Measurements from ENCODE around the gene SUSD2.
"Not testable (repeated sequence)": the region's sequence is repeated elsewhere in the genome, so short reads cannot be mapped to it uniquely, and the experiment has no call there.

The SUSD2 gene

DNA sequence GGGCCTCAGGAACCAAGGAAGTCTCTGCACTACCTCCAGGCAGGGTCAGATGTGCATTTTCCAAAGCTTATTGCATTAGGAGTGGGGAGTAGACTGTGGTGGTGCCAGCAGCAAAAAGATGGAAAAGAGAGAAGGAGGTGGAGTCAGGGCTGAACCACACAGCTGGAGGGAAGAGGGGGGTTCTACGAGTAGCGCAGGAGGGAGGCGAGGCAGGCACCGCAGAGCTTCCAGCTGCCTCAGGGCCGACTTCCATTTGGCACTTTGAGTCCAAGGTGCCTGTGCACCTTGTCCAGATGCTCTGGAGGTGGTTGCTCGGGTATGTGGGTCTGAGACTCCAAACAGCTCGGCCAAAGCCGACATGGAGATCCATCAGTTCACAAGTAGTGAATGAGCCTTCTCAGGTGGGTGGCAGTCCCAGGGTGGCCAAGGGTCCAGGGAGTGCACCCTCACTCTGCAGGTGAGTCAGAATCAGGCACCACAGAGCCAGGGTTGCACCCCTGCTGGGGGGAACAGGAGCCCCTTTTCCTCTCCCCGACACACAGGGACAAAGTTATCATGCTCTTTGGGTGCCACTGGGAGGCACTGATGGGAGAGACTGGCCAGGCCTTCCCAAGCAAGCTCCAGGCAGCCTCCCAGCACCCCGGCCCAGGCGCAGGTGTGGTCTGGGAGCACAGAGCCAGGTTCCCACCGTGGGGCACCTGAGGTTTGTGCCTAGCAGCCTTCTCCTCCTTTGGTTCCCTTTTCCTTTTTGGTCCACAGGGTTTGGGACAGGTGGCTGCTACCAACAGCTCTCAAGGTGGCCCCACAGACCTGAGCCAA lies 33.4 kb downstream of the SUSD2 start:
- DNase-seq (ENCODE audit: low read depth): no peak

DNA sequence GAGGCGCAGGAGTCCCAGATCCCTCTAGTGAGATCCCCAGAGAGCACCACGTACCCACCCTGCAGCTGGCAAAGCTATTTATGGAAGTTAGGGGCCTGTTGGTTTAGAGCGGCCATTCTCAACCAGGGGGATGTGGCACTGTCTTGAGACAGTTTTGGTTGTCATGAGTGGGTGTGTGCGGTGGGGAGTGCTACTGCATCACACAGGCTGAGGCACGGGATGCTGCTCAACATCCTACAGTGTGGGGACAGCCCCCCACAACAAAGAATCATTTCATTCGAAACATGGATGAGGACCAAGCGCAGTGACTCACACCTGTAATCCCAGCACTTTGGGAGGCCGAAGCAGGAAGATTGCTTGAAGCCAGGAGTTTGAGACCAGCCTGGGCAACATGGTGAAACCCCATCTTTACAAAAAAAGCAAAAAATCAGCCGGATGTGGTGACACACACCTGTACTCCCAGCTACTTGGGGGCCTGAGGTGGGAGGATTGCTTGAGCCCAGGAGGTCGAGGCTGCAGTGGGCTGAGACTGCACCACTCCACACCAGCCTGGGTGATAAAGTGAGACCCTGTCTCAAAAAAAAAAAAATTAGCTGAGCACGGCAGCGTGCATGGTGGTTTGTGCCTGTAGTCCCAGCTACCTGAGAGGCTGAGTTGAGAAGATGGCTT lies 35.4 kb downstream of the SUSD2 start:
- no peak for DNase-seq (ENCODE audit: low read depth)

DNA sequence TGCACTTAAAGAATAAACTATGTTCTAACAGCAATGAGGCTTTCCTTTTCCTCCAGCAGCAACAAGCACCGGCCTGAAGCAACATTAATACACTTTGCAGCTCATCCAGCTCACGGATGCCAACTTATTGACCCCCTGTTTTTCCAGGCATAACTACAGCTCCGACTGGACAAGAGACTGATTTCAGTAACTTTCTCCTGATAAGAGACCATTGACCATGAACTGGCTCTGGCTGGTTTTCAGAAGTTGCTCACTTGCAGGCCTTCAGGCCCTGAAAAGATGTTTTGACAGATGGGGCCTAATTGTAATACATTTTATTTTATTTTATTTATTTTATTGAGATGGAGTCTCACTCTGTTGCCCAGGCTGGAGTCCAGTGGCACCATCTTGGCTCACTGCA lies 36.1 kb downstream of the SUSD2 start:
- DNase-seq (ENCODE audit: low read depth): no peak

DNA sequence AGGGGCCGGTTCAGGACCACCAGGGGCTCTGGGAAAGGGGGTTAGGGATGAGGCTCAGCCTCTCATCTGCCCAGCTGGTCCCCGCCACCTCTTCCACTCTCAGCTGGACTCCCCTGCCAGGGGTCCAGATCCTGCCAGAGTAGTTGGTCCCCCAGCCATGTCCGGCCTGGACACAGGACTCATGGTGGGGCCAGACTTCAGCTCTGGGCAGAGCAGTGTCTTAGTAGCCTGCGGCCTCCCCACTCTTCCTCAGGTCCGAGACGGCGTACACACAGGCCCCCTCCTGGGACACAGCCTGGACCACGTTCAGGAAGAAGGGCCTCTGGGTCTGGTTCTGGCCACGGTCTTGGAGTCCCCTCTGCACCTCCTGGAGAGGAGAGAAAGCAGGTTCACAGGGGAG lies 38.5 kb downstream of the SUSD2 start:
- DNase-seq (ENCODE audit: low read depth): no peak

DNA sequence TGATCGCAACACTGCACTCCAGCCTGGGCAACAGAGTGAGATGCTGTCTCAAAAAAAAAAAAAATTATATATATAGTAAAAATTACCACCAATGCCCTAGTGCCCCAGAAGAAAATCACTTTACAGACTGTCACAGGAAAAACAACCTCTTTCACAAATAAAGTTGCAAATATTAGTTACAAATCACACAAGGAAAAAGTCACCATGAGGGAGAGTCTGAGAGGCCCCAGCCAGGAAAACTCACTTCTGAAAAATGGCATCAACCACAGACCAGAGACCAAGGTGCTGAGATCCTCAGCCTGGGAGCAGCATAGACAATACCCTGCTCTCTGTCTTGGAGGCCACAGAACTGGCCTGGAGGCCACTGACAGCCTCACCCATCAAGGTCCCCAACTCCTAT lies 43.2 kb downstream of the SUSD2 start:
- DNase-seq (ENCODE audit: low read depth): no peak

DNA sequence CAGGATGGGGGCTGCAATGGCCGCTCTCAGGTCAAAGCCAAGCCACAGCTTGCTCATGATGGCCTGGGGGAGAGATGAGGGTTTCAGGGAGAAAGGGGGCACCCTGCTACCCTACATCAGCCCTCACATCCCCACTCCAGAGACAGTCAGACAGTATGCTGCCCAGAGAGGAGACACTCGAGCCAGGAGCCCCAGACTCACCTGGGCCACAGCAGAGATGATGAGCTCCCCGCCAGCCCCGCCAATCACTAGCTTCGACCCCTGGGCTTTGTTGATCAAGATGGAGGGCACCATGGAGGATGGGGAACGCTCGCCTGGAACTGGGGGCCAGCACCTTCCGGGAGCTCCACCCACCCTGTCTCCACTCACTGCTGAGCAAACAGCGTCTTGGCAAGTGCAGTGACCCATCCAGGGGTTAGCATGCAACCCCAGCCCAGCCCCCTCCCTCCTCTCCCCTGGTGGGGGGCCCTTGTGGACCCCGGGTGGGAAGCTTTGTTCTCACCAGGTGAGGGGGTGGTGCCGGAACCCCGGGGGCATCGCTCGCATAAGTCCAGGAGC lies 43.8 kb downstream of the SUSD2 start:
- DNase-seq (ENCODE audit: low read depth): no peak

DNA sequence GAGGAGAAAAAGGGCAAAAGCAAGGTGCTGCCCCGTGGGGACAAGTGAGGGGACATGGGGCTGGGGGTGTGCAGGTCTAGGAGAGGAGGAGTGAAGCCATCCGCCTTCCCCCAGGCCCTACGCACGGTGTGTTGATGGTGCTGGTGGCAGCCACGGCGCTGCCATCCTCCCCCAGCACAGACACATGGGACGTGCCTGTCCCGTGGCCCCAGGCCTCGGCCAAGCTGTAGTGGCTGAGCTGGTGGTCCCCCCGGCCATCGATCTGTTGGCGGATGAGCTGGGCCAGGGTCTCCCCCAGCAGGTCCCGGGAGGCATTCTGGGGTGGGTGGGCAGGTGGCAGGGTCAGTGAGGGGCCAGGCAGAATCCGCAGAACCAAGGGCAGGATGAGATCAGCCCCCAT lies 44.7 kb downstream of the SUSD2 start:
- no peak for DNase-seq (ENCODE audit: low read depth)

DNA sequence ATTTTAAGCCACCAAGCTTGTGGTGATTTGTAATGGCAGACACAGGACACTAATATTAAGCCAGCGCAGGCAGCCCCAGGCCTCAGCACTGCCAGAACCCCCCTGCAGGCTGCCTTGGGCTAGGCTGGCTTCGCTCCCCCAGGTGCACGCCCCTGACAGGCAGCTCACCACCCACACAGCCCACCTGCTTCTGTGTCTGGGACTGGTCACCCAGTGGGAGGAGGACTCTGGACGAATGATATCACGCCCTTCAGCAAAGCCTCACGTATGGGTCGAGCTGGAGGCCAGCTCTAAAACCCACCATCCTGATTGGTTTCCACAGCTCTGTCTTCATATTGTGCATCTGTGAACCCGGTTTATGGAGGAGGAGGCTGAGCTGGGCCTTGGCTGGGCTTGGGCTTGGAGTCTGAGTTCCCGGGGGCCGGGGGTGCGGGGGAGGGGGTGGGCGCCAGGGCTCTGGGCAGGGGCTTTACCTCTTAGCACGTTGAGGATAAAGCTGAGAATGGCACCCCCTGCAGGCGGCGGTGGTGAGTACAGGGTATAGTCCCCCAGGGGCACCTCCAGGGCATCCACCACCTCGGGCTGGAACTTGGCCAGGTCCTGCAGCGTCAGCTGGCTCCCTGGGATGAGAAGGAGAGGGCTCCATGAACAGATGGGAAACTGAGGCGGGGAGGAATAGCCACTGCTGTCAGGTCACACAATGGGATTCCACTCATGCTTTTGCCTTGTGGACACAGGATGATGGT lies 49.8 kb downstream of the SUSD2 start:
- DNase-seq (ENCODE audit: low read depth): peak; percentile 54

DNA sequence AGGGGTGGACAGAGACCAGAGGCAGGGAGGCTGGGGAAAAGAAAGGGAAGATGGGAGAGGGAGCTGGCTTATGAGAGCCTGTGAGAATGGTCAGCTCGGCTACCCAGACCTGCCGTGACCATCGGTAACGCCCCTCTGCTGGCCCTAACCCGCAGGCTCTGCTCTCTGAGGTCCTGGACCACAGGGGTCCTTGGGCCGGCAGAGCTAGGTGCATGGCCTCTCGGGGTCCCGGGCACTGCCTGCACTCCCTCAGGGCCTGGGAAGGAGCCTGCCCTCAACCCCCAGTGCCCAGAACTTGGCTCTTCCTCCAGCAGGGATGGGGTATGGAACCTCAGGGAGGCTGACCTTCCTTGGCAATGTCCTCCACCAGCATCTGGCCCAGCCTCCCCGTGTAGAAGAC lies 50.4 kb downstream of the SUSD2 start:
- no peak for DNase-seq (ENCODE audit: low read depth)

DNA sequence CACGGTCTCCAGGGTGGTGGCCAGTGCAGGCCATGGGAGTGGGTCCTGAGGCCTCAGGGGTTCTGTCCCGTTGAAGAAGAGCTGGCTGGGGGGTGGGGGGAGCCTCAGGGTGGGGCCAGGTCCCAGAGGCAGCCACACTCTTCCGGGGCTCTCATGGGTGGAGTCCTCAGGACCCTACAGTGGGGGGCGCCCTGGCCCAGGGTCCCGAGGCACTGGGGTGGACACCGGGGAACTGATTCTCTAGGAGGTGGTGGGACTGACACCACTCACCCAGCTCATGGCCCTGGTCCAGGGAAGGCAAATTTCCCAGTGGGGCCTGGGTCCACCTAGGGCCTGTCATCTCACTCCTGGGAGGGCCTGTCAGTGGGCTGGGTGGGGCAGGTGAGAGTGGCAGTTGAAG lies 50.8 kb downstream of the SUSD2 start:
- no peak for DNase-seq (ENCODE audit: low read depth)

DNA sequence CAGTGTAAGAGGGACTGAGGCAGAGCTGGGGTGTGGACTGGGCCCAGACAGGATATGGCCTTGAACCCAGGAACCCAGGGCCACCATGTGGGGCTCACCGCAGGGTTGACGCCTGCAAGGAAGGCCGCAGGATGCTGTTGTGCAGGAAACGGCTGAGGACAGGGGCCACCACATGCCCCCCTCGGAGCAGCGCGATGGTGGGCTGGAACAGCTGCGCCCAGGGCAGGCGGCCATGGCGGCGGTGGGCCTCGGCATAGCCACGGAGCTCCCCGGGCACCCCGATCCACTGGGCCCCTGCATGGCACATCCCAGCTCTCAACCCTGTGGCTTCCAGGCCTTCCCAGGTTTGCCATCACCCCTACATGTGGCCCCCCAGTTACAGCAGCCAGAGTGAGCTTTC lies 51.4 kb downstream of the SUSD2 start:
- DNase-seq (ENCODE audit: low read depth): no peak

DNA sequence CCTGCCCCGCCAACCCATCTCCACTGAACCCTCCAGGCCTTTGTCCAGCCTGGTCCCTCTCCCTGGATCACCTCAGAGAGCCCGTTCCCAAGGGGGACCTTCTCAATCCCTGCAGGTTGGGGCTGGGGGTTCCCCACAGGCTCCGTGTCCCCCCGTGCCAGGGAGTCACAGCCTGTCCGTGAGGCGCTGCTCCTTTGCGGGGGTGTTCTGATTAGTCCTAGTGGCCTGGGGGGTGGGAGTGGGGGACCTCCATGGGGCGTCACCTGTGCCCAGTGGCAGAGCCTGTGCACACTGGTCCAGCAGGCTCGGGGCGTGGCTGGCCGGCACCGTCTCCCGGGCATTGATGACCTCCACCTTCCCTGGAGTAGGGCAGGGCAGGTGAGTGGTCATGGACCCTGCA lies 51.9 kb downstream of the SUSD2 start:
- no peak for DNase-seq (ENCODE audit: low read depth)

DNA sequence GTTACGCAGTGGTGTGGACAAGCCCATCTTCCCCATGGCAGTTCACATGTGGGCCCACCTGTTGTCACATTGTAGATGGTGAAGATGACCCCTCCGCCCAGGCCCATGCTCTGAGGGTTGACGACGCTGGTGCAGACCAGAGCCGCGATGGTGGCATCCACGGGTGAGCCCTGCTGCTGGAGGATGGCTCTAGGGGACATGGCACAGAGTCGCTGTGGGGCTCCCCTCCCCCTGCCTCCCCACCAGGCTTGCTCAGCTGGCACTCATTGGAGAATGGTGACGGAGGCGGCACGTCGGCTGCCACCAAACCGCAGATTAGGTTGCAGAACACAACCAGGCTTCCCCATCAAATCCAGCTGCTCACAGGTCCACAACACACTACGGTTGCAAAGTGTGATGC lies 52.5 kb downstream of the SUSD2 start:
- no peak for DNase-seq (ENCODE audit: low read depth)

DNA sequence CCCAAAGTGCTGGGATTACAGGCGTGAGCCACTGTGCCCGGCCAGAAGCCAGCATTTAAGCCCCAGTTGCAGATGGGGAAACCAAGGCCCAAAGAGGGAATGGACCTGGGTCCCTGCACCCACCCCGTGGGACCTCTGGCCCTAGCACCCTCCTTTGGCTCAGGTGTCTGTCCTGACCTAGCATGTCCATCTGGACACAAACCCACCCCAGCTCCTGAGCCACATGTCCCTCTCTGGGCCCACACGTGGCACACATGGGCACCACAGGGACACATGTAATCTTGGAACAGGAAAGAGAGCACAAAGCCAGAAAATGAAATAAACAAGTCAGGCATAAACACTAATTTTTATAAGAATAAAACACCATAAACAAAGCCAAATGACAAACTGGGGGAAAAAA lies 54.0 kb downstream of the SUSD2 start:
- no peak for DNase-seq (ENCODE audit: low read depth)

DNA sequence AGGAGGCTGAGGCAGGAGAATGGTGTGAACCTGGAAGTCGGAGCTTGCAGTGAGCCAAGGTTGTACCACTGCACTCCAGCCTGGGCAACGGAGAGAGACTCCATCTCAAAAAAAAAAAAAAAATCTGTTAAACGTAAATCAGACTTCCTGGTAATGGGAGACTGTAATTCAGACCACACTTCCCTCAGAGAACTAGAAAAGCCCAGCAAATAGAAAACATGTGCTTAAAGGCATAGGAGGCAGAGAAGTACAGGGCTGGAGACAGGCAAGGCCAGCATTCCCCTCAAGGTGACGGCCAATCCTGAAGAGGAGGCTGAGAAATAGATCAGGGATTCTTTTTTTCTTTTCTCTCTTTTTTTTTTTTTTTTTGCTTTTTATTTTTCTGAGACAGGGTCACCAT lies 55.4 kb downstream of the SUSD2 start:
- DNase-seq (ENCODE audit: low read depth): no peak

DNA sequence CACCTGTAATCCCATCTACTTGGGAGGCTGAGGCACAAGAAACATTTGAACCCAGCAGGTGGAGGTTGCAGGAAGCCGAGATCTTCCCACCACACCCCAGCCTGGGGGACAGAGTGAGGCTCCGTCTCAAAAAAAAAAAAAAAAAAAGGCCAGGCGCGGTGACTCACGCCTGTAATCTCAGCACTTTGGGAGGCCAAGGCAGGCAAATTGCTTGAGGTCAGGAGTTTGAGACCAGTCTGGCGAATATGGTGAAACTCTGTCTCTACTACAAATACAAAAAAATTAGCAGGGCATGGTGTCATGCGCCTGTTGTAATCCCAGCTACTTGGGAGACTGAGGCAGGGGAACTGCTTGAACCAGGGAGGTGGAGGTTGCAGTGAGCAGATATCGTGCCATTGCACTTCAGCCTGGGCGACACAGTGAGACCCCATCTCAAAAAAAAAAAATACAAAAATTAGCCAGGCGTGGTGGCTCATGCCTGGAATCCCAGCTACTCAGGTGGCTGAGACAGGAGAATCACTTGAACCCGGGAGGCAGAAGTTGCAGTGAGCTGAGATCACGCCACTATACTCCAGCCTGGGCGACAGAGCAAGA lies 56.9 kb downstream of the SUSD2 start:
- DNase-seq (ENCODE audit: low read depth): not testable (repeated sequence)

All from activated gamma-delta T cell treated with anti-CD3 and anti-CD28 coated beads, Interleukin-2, amount 50 U/mL, for 16 hours (primary cell).